NCI-H526 treated with DMSO at 0.1 percent for 48 hours (cell line): ENCODE measurements around the gene RBMY1B.
"Not testable (repeated sequence)": the region's sequence is repeated elsewhere in the genome, so short reads cannot be mapped to it uniquely, and the experiment has no call there.

ENCODE experiments used
- DNase-seq: peaks from one replicate; lab custom pipeline; 2025; lab: John Stamatoyannopoulos, UW

RBMY1B gene

GRCh38 chrY:21511038-21511437 is at the start of gene RBMY1B:
Gene RBMY1B, plus strand, starts transcription at chrY:21511338. Its CDS starts 2,013 bp downstream, at chrY:21513351.
- not testable (repeated sequence) for DNase-seq

- DNase-seq = not testable (repeated sequence)
These were observed 48.2 kb upstream of the RBMY1B start for GRCh38 chrY:21462915-21463314.

- DNase-seq = no peak
These were observed 28.2 kb upstream of the RBMY1B start for GRCh38 chrY:21482967-21483366.

DNA sequence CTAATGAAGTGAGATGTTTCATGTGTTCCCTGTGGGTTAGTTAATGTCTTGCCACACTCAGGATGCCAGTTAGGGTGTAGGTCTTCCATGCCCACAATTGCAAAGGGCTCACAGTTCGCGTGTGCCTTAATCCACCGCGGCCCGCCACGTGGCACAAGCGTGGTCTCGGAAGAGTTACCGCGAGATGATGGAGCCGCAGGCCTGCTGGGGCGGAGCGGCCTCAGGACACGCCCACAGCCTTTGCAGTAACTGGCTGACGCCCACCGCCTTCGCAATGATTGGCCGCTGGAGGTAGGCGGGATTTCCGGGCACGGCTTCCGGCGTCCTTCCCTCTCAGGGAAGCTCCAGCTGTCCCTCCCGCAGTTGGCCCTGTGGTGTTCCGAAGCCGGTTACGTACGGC is 23.4 kb downstream of the RBMY1B start, which contains the start of gene RBMY1A1:
RBMY1A1 (plus strand) TSS at position 301 of the 400 bp plus-strand sequence. CDS start 2,013 bp downstream, outside the sequence.
- DNase-seq = not testable (repeated sequence)

GRCh38 chrY:21559316-21559984 is 48.3 kb downstream of the RBMY1B start:
- DNase-seq = not testable (repeated sequence)
